ENCODE data around the gene CUEDC2. TPM values are rescaled to one million over a fixed set of nuclear protein-coding genes. Genes with fewer than 3 reads are reported as not detected.

The CUEDC2 gene
- total RNA-seq, 2 donors from 2014 or later = 79.1 to 87.1 TPM

- no peak for DNase-seq (ENCODE audit: low spot score)
- no peak overlapping the region for H3K27ac ChIP-seq
- no peak for TF ChIP-seq CTCF (IDR thresholded peaks at IDR 0.05)
Observed at GRCh38 chr10:102425444-102425843, 6.9 kb downstream of the CUEDC2 start.

GRCh38 chr10:102424916-102425315, 7.5 kb downstream of the CUEDC2 start:
- TF ChIP-seq CTCF (IDR thresholded peaks at IDR 0.05) = no peak
- no peak for DNase-seq (ENCODE audit: low spot score)
- H3K9me3 ChIP-seq = no peaks in the 10 kb centered on the region
- H3K36me3 ChIP-seq = peaks cover 8% of the 10 kb centered on the region
- H3K27ac ChIP-seq = no peak overlapping the region
- H3K27me3 ChIP-seq = no peaks in the 10 kb centered on the region
- H3K4me1 ChIP-seq = peaks cover 0 to 28% of the 10 kb centered on the region in 2 donors
- no peak overlapping the region for H3K4me3 ChIP-seq

More at GRCh38 chr10:102425444-102425843, 6.9 kb downstream of the CUEDC2 start:
- peaks cover 8% of the 10 kb centered on the region for H3K36me3 ChIP-seq
- H3K9me3 ChIP-seq = no peaks in the 10 kb centered on the region
- H3K27me3 ChIP-seq = no peaks in the 10 kb centered on the region
- H3K4me3 ChIP-seq = no peak overlapping the region
- H3K4me1 ChIP-seq = peaks cover 0 to 22% of the 10 kb centered on the region in 2 donors

- Histone ChIP-seq H3K27me3 (no peaks in the 10 kb centered on the region), H3K4me3 (no peak overlapping the region), H3K9me3 (no peaks in the 10 kb centered on the region), H3K36me3 (peaks cover 8% of the 10 kb centered on the region), H3K4me1 (peaks cover 0 to 35% of the 10 kb centered on the region in 2 donors), H3K27ac (no peak overlapping the region)
- no peak for TF ChIP-seq CTCF (IDR thresholded peaks at IDR 0.05)
- DNase-seq (ENCODE audit: low spot score) = no peak
Observed at GRCh38 chr10:102424145-102424544, 8.2 kb downstream of the CUEDC2 start.

GRCh38 chr10:102423372-102423968, 8.9 kb downstream of the CUEDC2 start:
- H3K27me3 ChIP-seq = peaks cover 0 to under 1% of the 10 kb centered on the region in 2 donors
- peaks cover 8% of the 10 kb centered on the region for H3K36me3 ChIP-seq
- H3K27ac ChIP-seq = no peak overlapping the region
- H3K4me3 ChIP-seq = no peak overlapping the region
- DNase-seq (ENCODE audit: low spot score) = no peak
- no peaks in the 10 kb centered on the region for H3K9me3 ChIP-seq
- H3K4me1 ChIP-seq = peaks cover 0 to 41% of the 10 kb centered on the region in 2 donors
- TF ChIP-seq CTCF (IDR thresholded peaks at IDR 0.05) = no peak

GRCh38 chr10:102422545-102423129, 9.7 kb downstream of the CUEDC2 start:
- peak overlapping the region; percentile 85 to 89 for H3K27ac ChIP-seq
- peaks cover 8% of the 10 kb centered on the region for H3K36me3 ChIP-seq
- H3K9me3 ChIP-seq = no peaks in the 10 kb centered on the region
- H3K27me3 ChIP-seq = peaks cover 0 to 3% of the 10 kb centered on the region in 2 donors
- peak; percentile 79 for DNase-seq (ENCODE audit: low spot score)
- peaks cover 0 to 41% of the 10 kb centered on the region in 2 donors for H3K4me1 ChIP-seq
- TF ChIP-seq CTCF (IDR thresholded peaks at IDR 0.05) = peak; percentile 59 to 88
- H3K4me3 ChIP-seq = peak overlapping the region; percentile 71 to 94
